GM12878 (cell line): ENCODE results near the gene RHEX. TPM values are rescaled to one million over a fixed set of nuclear protein-coding genes. Genes with fewer than 3 reads are reported as not detected.
A peak's percentile ranks its signal among the peaks of the same experiment; 100 is the strongest.

Experiments
- ASH2L ChIP-seq: fragments of 300-600, 200-600 bp; sonication (generic); IDR thresholded peaks from 2 replicates; pipeline ENCODE4 v1.6.1; 2017; ENCODE audit warnings: low read depth, mild to moderate bottlenecking, borderline replicate concordance
- BACH1 ChIP-seq: fragments of 450-650 bp; IDR thresholded peaks from 2 replicates; pipeline ENCODE4 v1.6.1; 2017; ENCODE audit warnings: mild to moderate bottlenecking, borderline replicate concordance
- BHLHE40 ChIP-seq, 2 experiments: fragments of 450-650 bp in 1 of 2; IDR thresholded peaks; 2 replicates each; pipeline ENCODE4 v1.6.1; 2011 to 2017; ENCODE audit warnings: low read depth in 2 of 2, borderline replicate concordance in 1 of 2, improper control_type of control experiment in 1 of 2, low read length in 1 of 2, mild to moderate bottlenecking in 1 of 2
- FOXM1 ChIP-seq: IDR thresholded peaks from 2 replicates; pipeline ENCODE4 v1.6.1; 2012; ENCODE audit warnings: low read depth, mild to moderate bottlenecking, inconsistent platforms, low read length, moderate library complexity
- HCFC1 ChIP-seq: fragments of 150-350 bp; IDR thresholded peaks from 2 replicates; pipeline ENCODE4 v1.6.1; 2014; ENCODE audit warnings: low read length
- IKZF1 ChIP-seq: fragments of 450-650 bp; conservative IDR thresholded peaks from 2 replicates; pipeline ENCODE4 v1.6.1; 2017; ENCODE audit warnings: antibody characterized with exemption, mild to moderate bottlenecking
- NFXL1 ChIP-seq: fragments of 450-650 bp; IDR thresholded peaks from 2 replicates; pipeline ENCODE4 v1.6.1; 2017; ENCODE audit warnings: antibody characterized with exemption, mild to moderate bottlenecking, borderline replicate concordance
- RBBP5 ChIP-seq: fragments of 200-600 bp; sonication (generic); conservative IDR thresholded peaks from 2 replicates; pipeline ENCODE4 v1.6.1; 2016
- SIX5 ChIP-seq: IDR thresholded peaks from 2 replicates; pipeline ENCODE4 v1.6.1; 2011; ENCODE audit warnings: mild to moderate bottlenecking, low read depth, low read length, moderate library complexity; ENCODE audit not compliant: severe bottlenecking
- TAF1 ChIP-seq: IDR thresholded peaks from 2 replicates; pipeline ENCODE4 v1.6.1; 2011; ENCODE audit warnings: mild to moderate bottlenecking, low read depth, low read length, borderline replicate concordance
- ZNF384 ChIP-seq: IDR thresholded peaks from 2 replicates; pipeline ENCODE4 v1.6.1; 2012; ENCODE audit warnings: low read depth, mild to moderate bottlenecking, low read length, improper control_type of control experiment, borderline replicate concordance
- ZSCAN29 ChIP-seq: fragments of 450-650 bp; IDR thresholded peaks from 2 replicates; pipeline ENCODE4 v1.6.1; 2017; ENCODE audit warnings: mild to moderate bottlenecking, moderate library complexity
- polyA plus RNA-seq, 11 experiments: library from polyadenylated mRNA; depleted of rRNA in 4 of 11; unstranded in 6 of 11; stranded (reverse) in 5 of 11; fragments of >200 nt; fragmentation: Nextera tagmentation in 4 of 11; fragmentation: Illumina TruSeq in 1 of 11; extraction: Ambion mirVana in 4 of 11; extraction: Trizol in 1 of 11; gene quantifications; 1 replicate in 1 of 11; 2 replicates in 10 of 11; pipeline versions ENCODE4 v1.2.1 to v1.2.3, GENCODE V29; 2011 to 2016; ENCODE audit warnings: inconsistent platforms in 2 of 11, missing spikeins in 2 of 11, low read depth in 1 of 11
- total RNA-seq, 4 experiments: library from RNA; depleted of rRNA in 3 of 4; stranded (reverse); fragments of >200 nt in 3 of 4; fragmentation: Illumina TruSeq in 1 of 4; extraction: Trizol in 1 of 4; gene quantifications; 2 replicates each; pipeline versions ENCODE4 v1.2.1 to v1.2.3, GENCODE V29; 2013 to 2021
- TF ChIP-seq, protein P1 (sequence below): fragments of 450-650 bp; IDR thresholded peaks from 2 replicates; pipeline ENCODE4 v1.6.1; 2014; ENCODE audit warnings: mild to moderate bottlenecking
- TF ChIP-seq, protein P2 (sequence below): fragments of 450-650 bp; IDR thresholded peaks from 2 replicates; pipeline ENCODE4 v1.6.1; 2018; ENCODE audit warnings: borderline replicate concordance, mild to moderate bottlenecking; ENCODE audit not compliant: partially characterized antibody
- TF ChIP-seq, protein P3 (sequence below): fragments of 450-650 bp; IDR thresholded peaks from 2 replicates; pipeline ENCODE4 v1.6.1; 2018; ENCODE audit warnings: mild to moderate bottlenecking, low read depth, moderate library complexity; ENCODE audit not compliant: partially characterized antibody
- TF ChIP-seq, protein P4 (sequence below): fragments of 150-350 bp; IDR thresholded peaks from 2 replicates; pipeline ENCODE4 v1.6.1; 2014; ENCODE audit warnings: mild to moderate bottlenecking, low read depth, low read length
- TF ChIP-seq, protein P5 (sequence below): IDR thresholded peaks from 2 replicates; pipeline ENCODE4 v1.6.1; 2011; ENCODE audit warnings: borderline replicate concordance, low read depth, mild to moderate bottlenecking, moderate library complexity, mixed read lengths, low read length; ENCODE audit not compliant: insufficient read depth; ENCODE audit errors: extremely low read length

RHEX gene
- total and polyA plus RNA-seq, 10 of the 15 experiments (the other 5 are each of a cell fraction or from before 2014, with no cell fraction given), result 2.4 to 11.4 (median 5.7) TPM

DNA sequence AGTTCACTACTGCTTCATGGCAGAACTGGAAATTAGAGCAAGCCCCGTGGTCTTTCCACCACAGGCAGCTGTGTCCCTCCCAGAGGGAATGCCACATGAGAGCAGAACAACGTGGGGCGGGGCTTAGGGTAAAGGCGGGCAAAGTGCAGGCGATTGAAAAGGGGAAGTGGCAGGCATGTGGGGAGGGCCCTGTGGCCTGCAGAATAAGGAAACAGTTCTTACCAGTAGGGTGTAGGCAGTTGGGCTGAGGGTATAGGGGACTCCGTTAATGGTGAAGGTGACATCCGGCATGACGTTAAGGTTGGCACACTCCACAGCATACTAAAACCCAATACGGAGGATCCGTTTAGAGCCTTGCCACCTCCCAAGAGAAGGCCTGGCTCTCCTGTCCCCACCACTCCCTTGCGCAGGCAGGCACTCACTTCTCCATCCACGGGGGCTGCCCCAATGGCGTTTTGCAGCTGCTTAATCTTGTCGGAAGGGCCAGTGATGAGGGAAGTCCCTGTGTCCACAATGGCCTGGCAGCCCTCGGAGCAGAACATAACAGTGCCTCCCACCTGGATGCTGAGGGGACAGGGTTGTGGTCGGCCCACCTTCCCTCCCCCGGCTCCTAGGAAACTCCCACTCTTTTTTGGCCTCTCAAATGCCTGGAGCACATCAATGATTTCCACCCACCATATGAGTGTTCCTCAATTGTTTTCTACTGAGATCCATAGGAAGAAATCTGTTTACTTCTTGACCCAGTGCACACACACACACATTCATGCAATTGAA is 40.7 kb upstream of the RHEX start (continued):
- TF ChIP-seq, protein P1, sequence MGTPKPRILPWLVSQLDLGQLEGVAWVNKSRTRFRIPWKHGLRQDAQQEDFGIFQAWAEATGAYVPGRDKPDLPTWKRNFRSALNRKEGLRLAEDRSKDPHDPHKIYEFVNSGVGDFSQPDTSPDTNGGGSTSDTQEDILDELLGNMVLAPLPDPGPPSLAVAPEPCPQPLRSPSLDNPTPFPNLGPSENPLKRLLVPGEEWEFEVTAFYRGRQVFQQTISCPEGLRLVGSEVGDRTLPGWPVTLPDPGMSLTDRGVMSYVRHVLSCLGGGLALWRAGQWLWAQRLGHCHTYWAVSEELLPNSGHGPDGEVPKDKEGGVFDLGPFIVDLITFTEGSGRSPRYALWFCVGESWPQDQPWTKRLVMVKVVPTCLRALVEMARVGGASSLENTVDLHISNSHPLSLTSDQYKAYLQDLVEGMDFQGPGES, result no peak
- TF ChIP-seq ZSCAN29 (no peak), BHLHE40 (IDR thresholded peaks at IDR 0.05; ENCODE audit: borderline replicate concordance in 1 of 2, low read depth in 2 of 2, low read length in 1 of 2) (peak; percentile 26 to 72; a peak in 2 of 4 replicates), IKZF1 (peak; percentile 85), FOXM1 (no peak), ZNF384 (no peak), NFXL1 (no peak), ASH2L (no peak), RBBP5 (no peak), BACH1 (no peak), HCFC1 (no peak), TAF1 (no peak), SIX5 (no peak)
- TF ChIP-seq, protein P2, sequence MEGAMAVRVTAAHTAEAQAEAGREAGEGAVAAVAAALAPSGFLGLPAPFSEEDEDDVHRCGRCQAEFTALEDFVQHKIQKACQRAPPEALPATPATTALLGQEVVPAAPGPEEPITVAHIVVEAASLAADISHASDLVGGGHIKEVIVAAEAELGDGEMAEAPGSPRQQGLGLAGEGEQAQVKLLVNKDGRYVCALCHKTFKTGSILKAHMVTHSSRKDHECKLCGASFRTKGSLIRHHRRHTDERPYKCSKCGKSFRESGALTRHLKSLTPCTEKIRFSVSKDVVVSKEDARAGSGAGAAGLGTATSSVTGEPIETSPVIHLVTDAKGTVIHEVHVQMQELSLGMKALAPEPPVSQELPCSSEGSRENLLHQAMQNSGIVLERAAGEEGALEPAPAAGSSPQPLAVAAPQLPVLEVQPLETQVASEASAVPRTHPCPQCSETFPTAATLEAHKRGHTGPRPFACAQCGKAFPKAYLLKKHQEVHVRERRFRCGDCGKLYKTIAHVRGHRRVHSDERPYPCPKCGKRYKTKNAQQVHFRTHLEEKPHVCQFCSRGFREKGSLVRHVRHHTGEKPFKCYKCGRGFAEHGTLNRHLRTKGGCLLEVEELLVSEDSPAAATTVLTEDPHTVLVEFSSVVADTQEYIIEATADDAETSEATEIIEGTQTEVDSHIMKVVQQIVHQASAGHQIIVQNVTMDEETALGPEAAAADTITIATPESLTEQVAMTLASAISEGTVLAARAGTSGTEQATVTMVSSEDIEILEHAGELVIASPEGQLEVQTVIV, result no peak
- TF ChIP-seq, protein P3, sequence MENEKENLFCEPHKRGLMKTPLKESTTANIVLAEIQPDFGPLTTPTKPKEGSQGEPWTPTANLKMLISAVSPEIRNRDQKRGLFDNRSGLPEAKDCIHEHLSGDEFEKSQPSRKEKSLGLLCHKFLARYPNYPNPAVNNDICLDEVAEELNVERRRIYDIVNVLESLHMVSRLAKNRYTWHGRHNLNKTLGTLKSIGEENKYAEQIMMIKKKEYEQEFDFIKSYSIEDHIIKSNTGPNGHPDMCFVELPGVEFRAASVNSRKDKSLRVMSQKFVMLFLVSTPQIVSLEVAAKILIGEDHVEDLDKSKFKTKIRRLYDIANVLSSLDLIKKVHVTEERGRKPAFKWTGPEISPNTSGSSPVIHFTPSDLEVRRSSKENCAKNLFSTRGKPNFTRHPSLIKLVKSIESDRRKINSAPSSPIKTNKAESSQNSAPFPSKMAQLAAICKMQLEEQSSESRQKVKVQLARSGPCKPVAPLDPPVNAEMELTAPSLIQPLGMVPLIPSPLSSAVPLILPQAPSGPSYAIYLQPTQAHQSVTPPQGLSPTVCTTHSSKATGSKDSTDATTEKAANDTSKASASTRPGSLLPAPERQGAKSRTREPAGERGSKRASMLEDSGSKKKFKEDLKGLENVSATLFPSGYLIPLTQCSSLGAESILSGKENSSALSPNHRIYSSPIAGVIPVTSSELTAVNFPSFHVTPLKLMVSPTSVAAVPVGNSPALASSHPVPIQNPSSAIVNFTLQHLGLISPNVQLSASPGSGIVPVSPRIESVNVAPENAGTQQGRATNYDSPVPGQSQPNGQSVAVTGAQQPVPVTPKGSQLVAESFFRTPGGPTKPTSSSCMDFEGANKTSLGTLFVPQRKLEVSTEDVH, result no peak
- TF ChIP-seq, protein P4, sequence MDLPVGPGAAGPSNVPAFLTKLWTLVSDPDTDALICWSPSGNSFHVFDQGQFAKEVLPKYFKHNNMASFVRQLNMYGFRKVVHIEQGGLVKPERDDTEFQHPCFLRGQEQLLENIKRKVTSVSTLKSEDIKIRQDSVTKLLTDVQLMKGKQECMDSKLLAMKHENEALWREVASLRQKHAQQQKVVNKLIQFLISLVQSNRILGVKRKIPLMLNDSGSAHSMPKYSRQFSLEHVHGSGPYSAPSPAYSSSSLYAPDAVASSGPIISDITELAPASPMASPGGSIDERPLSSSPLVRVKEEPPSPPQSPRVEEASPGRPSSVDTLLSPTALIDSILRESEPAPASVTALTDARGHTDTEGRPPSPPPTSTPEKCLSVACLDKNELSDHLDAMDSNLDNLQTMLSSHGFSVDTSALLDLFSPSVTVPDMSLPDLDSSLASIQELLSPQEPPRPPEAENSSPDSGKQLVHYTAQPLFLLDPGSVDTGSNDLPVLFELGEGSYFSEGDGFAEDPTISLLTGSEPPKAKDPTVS, result no peak
- TF ChIP-seq, protein P5, sequence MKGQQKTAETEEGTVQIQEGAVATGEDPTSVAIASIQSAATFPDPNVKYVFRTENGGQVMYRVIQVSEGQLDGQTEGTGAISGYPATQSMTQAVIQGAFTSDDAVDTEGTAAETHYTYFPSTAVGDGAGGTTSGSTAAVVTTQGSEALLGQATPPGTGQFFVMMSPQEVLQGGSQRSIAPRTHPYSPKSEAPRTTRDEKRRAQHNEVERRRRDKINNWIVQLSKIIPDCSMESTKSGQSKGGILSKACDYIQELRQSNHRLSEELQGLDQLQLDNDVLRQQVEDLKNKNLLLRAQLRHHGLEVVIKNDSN, result no peak
